Fibroblast of peridontal ligament (primary cell): ENCODE measurements around the gene FGG.
"Not testable (repeated sequence)": the region's sequence is repeated elsewhere in the genome, so short reads cannot be mapped to it uniquely, and the experiment has no call there.

ENCODE experiments used
- DNase-seq: peaks from one replicate; pipeline ENCODE4 v3.0.0-alpha.2; 2010; ENCODE audit errors: extremely low read depth

FGG gene

DNA sequence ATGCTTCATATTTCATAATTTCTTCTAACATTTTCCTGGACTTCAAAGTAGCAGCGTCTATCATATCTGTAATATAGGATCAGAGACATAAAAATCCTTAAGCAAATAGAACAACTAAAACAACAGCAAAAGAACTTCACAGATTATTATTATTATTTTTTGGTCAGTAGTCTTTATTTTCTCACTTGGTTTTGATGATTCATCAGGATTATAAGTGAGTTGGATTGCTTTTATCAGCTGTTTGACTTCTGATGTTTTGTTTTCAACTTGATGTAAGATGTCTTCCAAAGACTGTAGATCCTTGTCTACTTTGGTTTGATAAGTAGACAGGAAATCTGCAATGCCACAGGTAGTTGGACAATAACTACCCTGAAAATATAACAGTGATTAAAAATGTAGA lies 623 bp downstream of the FGG start:
- no peak for DNase-seq

DNA sequence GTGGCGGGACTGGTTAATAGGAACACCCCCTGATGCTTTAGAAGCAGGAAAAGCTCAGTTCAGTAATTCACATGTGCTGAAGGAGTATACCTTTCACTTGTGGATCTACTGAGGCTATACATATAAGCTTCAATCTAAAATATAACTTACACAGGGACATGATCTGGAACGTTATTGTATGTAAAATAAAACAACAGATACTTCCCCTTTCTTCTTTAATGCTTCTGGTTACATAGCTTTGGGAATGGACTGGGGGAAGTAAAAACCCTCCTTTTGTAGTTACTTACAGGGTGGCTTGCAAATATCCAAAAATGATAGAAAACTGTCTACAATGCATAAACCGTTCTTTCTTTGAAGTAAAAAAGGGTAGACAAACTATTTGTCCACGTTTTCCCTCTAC lies 1.9 kb downstream of the FGG start:
- DNase-seq = no peak

DNA sequence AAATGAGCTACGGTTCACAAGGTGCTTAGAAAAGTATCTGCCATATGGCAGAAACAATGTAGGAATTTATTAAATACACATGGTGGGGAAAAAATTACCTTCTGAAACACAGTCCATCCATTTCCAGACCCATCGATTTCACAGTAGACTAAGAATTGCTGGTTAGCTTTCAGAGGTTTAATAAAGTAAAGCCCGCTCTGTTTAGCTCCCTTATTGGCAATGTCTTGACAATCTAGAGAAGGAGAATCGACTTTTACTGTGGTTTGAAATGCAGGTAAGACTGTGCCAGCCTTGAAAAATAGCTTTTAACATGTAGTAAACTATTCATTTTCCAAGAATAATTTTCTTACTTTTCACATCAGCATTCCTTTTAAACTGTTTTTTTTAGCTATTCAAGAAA lies 2.9 kb downstream of the FGG start:
- DNase-seq = no peak

GRCh38 chr4:154608361-154609252 lies 3.8 kb downstream of the FGG start:
- no peak for DNase-seq

DNA sequence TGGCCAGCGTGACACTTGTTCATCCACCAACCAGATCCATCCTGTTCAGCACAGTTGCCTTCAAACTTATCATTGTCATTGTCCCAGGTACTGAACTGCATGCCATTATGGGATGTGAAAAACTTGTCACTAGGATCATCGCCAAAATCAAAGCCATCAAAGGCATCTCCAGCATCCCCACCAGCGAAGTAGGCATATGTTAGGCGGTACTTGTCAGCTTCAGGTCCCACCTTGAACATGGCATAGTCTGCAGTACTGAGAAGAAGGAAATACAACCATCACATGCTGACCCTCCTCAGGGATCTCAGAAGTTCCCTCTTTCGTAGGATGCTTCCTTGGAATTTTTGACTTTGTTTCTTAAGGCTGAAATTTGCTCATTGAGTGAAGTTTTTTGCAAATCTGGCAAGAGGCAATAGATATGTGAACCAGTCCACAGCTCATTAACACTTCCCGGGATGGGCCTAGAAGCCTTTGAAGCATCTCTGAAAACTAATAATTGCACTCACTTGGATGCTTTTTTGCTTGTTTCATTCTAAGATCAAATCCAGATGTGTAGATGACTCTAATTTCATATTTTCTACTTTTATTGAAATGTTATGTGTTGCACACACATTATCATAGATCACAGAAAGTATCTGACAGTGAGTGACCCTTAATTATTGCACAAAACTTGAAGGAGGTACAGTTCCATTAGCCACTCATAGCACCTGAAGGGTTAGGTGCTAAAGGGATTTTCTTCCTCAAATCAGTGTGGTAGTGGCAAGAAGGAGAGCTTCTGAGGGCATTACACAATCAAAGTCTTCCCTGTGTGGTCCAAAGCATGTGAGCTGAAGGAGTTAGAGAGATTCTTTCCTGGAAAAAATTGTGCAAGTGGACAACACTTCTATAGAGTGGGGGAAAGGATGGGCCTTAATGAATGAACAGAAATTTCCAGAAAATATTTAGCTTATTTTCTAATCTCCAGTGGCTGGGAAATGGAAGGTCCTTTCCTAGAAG lies 5.4 kb downstream of the FGG start:
- DNase-seq = no peak

DNA sequence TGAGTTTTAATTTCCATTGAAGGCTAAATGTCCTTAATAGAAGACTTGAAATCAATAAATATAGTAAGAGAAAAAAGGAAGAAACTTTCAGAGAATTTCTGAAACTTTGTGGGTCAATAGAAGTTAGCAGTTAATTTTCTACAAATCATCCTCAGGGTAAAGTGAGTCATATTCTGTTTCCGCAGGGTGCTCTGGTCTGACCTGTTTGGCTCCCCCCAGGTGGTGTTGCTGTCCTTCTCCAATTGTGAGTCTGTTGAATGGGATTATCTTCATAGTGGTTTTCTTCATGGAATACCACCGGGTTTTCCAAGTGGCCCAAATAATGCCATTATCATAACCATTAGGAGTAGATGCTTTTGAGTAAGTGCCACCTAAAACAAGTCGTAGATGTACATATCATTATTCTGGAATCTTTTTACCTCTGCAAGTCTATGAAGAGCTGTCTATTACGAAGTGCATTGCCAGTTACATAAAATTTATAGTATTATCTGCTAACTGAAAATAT lies 7.7 kb downstream of the FGG start:
- DNase-seq = no peak

- no peak for DNase-seq
Observed at GRCh38 chr4:154603033-154603943, 9.2 kb downstream of the FGG start.

DNA sequence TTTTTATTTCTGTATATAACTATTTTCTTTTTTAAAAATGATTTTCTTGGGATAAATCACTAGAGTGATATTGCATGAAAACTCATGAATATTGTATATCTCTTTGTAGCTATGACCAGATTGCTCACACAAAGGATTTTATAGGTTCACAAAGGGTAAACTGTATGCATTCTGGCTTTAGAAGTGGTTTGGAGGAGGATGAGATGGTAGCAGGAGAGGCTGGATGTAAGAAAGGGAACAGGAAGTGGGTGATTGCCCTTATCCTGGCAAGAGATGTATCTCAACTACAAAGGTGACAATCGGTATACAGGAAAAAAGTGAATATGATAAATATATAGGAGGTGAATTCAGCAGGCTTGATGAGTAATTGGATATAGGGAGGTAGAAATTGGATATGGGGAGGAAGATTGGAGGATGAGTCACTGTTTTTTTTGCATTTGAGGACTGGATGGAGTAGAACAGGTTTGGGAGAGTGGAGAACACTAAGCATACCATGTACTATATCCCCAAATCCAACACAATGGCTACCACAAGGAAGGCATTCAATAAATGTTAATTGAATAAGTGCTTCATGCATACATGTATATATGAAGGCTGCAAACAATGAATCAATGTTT lies 9.9 kb downstream of the FGG start:
- no peak for DNase-seq

GRCh38 chr4:154597798-154598774 lies 14.4 kb downstream of the FGG start:
- DNase-seq = no peak

- DNase-seq = not testable (repeated sequence)
Observed at GRCh38 chr4:154597281-154597680, 15.2 kb downstream of the FGG start.

DNA sequence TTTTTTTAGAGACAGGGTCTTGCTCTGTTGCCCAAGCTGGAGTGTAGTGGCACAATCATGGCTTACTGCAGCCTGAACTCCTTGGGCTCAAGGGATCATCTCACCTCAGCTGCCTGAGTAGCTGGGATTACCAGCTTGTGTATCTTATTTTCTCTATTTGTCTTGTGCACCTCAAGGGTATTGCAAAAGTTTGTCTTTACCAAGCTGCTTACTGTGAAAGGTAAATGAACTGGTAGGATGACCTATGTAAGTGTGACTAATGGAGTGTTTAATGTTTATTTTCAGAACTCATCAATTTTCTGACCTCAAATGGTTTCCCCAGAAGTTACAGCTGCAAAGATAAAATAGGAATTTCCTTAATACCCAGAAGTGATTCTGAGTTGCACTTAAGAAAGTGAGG lies 16.6 kb downstream of the FGG start:
- no peak for DNase-seq

- DNase-seq = not testable (repeated sequence)
Observed at GRCh38 chr4:154594343-154594742, 18.1 kb downstream of the FGG start.

- DNase-seq = no peak
Observed at GRCh38 chr4:154593868-154594267, 18.6 kb downstream of the FGG start.

DNA sequence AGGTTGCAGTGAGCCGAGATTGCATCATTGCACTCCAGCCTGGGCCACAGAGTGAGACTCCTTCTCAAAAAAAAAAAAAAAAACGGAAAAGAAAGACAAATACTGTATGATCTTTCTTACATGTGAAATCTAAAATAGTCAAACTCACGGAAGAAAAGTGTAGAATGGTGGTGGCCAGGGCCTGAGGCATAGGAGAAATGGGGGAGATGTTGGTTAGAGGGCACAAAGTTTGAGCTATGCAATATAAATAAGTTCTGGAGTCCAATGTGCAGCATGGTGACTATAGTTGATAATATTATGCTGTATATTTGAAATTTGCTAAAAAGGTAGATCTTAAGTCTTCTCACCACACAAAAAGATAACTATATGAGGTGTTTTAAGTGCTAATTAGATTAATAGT lies 20.6 kb downstream of the FGG start:
- no peak for DNase-seq

GRCh38 chr4:154590329-154591006 lies 22.0 kb downstream of the FGG start, which contains the start of gene FGA:
Gene FGA (minus strand): TSS chr4:154590742. CDS start chr4:154590687, 55 bp downstream.
- DNase-seq = no peak

GRCh38 chr4:154589296-154590197 lies 22.9 kb downstream of the FGG start:
- DNase-seq = no peak

- DNase-seq = no peak
Observed at GRCh38 chr4:154588198-154588597, 24.3 kb downstream of the FGG start.
